MM.1S (cell line): ENCODE data around the gene ATP6AP1.

Experiments used
- DNase-seq: peaks from one replicate; pipeline ENCODE4 v3.0.0-alpha.2; 2015
- H2AFZ ChIP-seq: fragments of 300-600 bp; sonication (generic); 2 replicates; pipeline ENCODE4 v1.6.0; 2016; ENCODE audit warnings: antibody characterized with exemption, low read length
- H3F3A ChIP-seq: fragments of 300-600 bp; sonication (generic); 2 replicates; pipeline ENCODE4 v1.6.1; 2016; ENCODE audit warnings: mild to moderate bottlenecking, antibody characterized with exemption, low read length, moderate library complexity, mixed read lengths; ENCODE audit not compliant: insufficient read depth
- H3K27ac ChIP-seq: fragments of 300-600 bp; sonication (generic); 2 replicates; pipeline ENCODE4 v1.5.1; 2016; ENCODE audit warnings: mild to moderate bottlenecking, low read length
- H3K27me3 ChIP-seq: fragments of 300-600 bp; sonication (generic); replicated peaks from 2 replicates; pipeline ENCODE4 v1.6.0; 2016; ENCODE audit warnings: low read length; ENCODE audit not compliant: insufficient read depth
- H3K36me3 ChIP-seq: fragments of 300-600 bp; sonication (generic); replicated peaks from 2 replicates; pipeline ENCODE4 v1.6.1; 2016; ENCODE audit warnings: mild to moderate bottlenecking, low read length, mixed read lengths; ENCODE audit not compliant: insufficient read depth
- H3K4me1 ChIP-seq: fragments of 300-600 bp; sonication (generic); 2 replicates; pipeline ENCODE4 v1.6.1; 2016; ENCODE audit warnings: low read length, mixed read lengths
- H3K4me2 ChIP-seq: fragments of 300-600 bp; sonication (generic); 2 replicates; pipeline ENCODE4 v1.6.0; 2016; ENCODE audit warnings: low read depth, low read length
- H3K4me3 ChIP-seq: fragments of 300-600 bp; sonication (generic); 2 replicates; pipeline ENCODE4 v1.5.1; 2016; ENCODE audit warnings: low read length, mixed read lengths
- H3K79me2 ChIP-seq: fragments of 300-600 bp; sonication (generic); 2 replicates; pipeline ENCODE4 v1.6.1; 2016; ENCODE audit warnings: mixed run types, low read length, mixed read lengths
- H3K9ac ChIP-seq: fragments of 300-600 bp; sonication (generic); 2 replicates; pipeline ENCODE4 v1.6.1; 2016; ENCODE audit warnings: low read length, mixed read lengths
- H3K9me2 ChIP-seq: fragments of 300-600 bp; sonication (generic); replicated peaks from 2 replicates; pipeline ENCODE4 v1.6.1; 2016; ENCODE audit warnings: mild to moderate bottlenecking, low read length, mixed read lengths; ENCODE audit not compliant: insufficient read depth
- H3K9me3 ChIP-seq: fragments of 300-600 bp; sonication (generic); replicated peaks from 2 replicates; pipeline ENCODE4 v1.6.1; 2016; ENCODE audit warnings: mild to moderate bottlenecking, low read length, mixed read lengths; ENCODE audit not compliant: insufficient read depth
- H4K20me1 ChIP-seq: fragments of 300-600 bp; sonication (generic); 2 replicates; pipeline ENCODE4 v1.6.1; 2016; ENCODE audit warnings: mild to moderate bottlenecking, low read length, moderate library complexity, mixed read lengths; ENCODE audit not compliant: insufficient read depth
- CTCF ChIP-seq: fragments of 300-600 bp; sonication (generic); IDR thresholded peaks from 2 replicates; pipeline ENCODE4 v1.5.1; 2016; ENCODE audit warnings: antibody characterized with exemption, low read length, mixed read lengths
- EZH2 ChIP-seq: fragments of 300-600 bp; sonication (generic); optimal IDR thresholded peaks from 2 replicates; pipeline ENCODE3; 2017; ENCODE audit warnings: low read depth, mild to moderate bottlenecking, antibody characterized with exemption, low read length, mixed read lengths
- EZH2phosphoT487 ChIP-seq: fragments of 300-600 bp; sonication (generic); IDR thresholded peaks from 2 replicates; pipeline ENCODE4 v1.6.1; 2018; ENCODE audit warnings: antibody characterized with exemption, low read length

ATP6AP1 gene

GRCh38 chrX:154485150-154486051 is 56.9 kb downstream of the ATP6AP1 start:
- Histone ChIP-seq H3K27me3 (no peaks in the 10 kb centered on the region), H3K9ac (peak overlapping the region; percentile 78; the same call in 1 of the 2 replicates), H2AFZ (no peak overlapping the region), H3K27ac (no peak overlapping the region), H3K9me2 (no peaks in the 10 kb centered on the region), H3K79me2 (peaks cover 32% of the 10 kb centered on the region), H3F3A (no peaks in the 10 kb centered on the region), H3K9me3 (no peaks in the 10 kb centered on the region), H3K4me1 (0 out of 2 replicates have a peak, but pooled peaks cover 4% of the 10 kb centered on the region), H3K4me3 (peak overlapping the region; percentile 65), H3K4me2 (peak overlapping the region; percentile 70), H4K20me1 (no peaks in the 10 kb centered on the region), H3K36me3 (no peaks in the 10 kb centered on the region; the same call in 1 of the 2 replicates)
- TF ChIP-seq EZH2phosphoT487, result no peak
- TF ChIP-seq CTCF, result no peak
- no peak for TF ChIP-seq EZH2
- no peak for DNase-seq

GRCh38 chrX:154486052-154486395 is 57.5 kb downstream of the ATP6AP1 start:
- peak overlapping the region; percentile 78 for H3K9ac ChIP-seq
- peak; percentile 18 for DNase-seq
- H3K4me2 ChIP-seq, result peak overlapping the region; percentile 70
- H3K27me3 ChIP-seq, result no peaks in the 10 kb centered on the region
- 0 out of 2 replicates have a peak overlapping the region, but pooled peaks have one; percentile 13 for H3K27ac ChIP-seq
- 0 out of 2 replicates have a peak, but pooled peaks cover 4% of the 10 kb centered on the region for H3K4me1 ChIP-seq
- TF ChIP-seq CTCF (no peak), EZH2 (no peak), EZH2phosphoT487 (no peak)
- H3K9me3 ChIP-seq, result no peaks in the 10 kb centered on the region
- H2AFZ ChIP-seq, result no peak overlapping the region
- H3K36me3 ChIP-seq, result no peaks in the 10 kb centered on the region; the same call in 1 of the 2 replicates
- no peaks in the 10 kb centered on the region for H3K9me2 ChIP-seq
- peaks cover 32% of the 10 kb centered on the region for H3K79me2 ChIP-seq
- peak overlapping the region; percentile 65 for H3K4me3 ChIP-seq
- H3F3A ChIP-seq, result peaks cover 3% of the 10 kb centered on the region
- no peaks in the 10 kb centered on the region for H4K20me1 ChIP-seq
